ENCODE results near the gene OR6B1.
"Not testable (repeated sequence)": the region's sequence is repeated elsewhere in the genome, so short reads cannot be mapped to it uniquely, and the experiment has no call there.

Gene OR6B1

DNA sequence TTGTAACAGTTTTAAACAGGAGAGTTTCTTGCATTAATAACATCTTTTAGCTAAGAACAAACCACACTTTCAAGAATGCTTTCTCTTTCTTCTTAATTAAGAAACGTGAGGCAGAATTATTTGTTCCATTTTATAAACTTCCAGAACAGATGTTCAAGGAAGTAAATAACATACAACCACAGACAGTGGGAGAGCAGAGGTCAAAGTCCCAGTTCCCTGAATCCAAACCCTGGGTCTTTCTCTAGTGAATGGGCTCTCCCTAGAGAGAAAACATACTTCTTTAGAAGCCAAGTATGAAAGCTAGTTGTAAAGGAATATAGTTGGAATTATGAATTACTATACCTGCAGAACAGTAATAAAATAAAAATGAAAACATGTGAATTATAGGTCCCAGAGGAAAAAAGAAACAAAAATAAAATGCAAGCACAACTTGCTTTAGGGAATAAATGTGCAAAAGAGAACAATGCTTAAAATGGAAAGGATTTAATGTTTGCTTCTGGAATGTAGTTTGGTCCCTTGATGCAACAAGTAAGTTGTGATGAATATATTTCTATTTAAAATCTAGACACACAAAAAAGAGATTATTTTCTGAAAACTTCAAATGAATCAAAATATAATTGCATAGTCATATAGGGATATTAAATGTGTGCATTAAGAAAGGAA is 6.0 kb downstream of the OR6B1 start:
- no peak for DNase-seq (ENCODE audit: low read depth, low spot score)

DNA sequence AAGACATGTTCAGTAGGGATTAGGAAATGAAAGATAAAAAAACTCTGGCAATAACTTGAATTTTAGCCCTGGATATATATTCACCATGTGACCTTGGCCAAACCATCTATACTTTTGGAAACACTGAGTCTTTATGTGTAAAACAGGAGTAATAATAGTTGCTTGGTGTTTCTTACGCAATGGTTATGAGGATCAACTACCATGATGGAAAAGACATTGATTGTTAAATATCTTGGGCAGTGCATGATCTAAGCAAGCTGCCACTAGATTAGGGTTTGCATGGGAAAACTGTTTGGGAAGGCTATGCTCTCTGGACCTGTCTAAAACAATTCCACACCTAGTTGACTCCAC is 6.5 kb downstream of the OR6B1 start:
- no peak for DNase-seq (ENCODE audit: low read depth, low spot score)

DNA sequence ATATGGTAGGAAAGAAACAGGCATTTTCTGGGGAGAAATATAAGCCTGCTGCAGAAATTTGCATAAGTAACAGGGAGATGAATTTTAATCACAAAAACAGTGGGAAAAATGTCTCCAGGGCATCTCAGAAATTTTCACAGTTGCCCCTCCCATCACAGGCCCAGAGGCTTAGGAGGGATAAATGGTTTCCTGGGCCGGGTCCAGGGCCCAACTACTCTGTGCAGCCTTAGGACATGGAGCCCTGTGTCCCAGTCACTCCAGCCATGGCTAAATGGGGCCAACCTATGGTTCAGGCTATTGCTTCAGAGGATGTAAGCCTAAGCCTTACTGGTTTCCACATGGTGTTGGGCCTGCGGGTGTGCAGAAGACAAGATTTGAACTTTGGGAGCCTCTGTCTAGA is 9.2 kb downstream of the OR6B1 start:
- no peak for DNase-seq (ENCODE audit: low read depth, low spot score)

DNA sequence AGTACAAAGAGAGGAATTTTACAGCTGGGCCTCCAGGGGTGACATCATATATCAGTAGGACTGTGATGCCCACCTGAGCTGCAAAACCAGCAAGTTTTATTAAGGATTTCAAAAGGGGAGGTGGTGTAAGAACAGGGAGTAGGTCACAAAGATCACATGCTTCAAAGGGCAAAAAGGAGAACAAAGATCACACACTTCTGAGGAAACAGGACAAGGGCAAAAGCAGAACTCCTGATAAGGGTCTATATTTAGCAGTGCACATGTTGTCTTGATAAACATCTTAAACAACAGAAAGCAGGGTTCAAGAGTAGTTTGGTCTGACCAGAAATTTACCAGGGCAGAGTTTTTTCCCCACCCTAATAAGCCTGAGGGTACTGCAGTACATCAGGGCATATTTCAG is 9.9 kb downstream of the OR6B1 start:
- not testable (repeated sequence) for DNase-seq (ENCODE audit: low read depth, low spot score)

DNA sequence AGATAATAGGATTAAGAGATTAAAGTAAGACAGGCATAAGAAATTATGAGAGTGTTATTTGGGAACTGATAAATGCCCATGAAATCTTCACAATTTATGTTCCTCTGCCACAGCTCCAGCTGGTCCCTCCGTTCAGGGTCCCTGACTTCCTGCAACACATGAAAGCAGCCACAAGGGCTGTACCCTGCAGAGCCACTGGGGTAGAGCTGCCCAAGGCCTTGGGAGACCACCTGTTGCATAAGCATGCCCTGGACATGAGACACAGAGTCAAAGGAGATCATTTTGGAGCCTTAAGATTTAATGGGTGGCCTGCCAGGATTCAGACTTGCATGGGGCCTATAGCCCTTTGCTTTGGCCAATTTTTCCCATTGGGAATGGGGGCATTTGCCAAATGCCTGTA is 10.7 kb downstream of the OR6B1 start:
- DNase-seq (ENCODE audit: low read depth, low spot score): not testable (repeated sequence)

DNA sequence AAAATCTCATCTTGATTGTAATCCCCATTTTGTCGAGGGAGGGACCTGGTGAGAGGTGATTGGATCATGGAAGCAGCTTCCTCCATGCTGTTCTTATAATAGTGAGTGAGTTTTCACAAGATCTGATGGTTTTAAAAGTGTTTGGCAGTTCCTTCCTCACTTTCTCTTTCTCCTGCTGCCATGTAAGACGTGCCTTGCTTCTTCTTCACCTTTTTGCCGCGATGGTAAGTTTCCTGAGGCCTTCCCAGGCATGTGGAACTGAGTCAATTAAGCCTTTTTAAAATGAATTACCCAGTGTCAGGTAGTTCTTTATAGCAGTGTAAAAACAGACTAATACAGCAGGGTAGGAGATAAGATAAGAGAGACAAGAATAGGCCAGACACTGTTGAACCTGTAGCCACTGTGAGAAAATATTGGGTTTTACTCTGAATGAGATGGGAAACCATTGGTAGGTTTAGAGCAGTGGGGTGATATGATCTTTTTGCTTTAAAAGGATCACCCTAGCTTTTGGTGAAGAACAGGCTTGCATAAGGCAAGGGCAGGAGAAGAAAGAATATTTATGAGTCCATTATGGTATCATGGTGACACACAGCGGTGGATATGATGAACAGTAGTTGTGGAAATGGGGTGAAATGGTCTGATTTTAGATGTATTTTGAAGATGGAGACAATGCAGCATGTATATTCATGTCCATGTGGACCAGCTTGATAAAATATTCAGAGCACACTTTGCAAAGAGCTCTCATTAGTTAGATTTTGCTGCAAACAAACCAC is 11.5 kb downstream of the OR6B1 start:
- no peak for DNase-seq (ENCODE audit: low read depth, low spot score)

DNA sequence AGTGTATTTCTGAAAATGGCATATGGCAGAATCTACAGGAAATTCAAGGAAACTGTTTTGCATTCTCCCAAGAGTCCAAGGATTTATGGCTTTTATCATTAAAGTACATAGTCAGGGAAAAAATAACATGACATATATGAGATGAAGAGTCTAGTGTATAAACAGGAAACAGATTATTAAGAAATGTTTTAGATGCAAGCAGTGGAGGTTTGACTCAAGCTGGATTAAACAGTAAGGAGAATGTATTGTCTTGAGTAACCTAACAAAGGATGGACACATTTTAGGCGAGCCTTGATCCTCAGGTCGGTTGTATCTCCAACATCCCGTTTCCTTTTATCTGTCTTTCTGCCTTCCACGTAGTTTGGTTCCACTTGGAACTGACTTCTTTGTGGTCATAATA is 17.9 kb downstream of the OR6B1 start:
- no peak for DNase-seq (ENCODE audit: low read depth, low spot score)

DNA sequence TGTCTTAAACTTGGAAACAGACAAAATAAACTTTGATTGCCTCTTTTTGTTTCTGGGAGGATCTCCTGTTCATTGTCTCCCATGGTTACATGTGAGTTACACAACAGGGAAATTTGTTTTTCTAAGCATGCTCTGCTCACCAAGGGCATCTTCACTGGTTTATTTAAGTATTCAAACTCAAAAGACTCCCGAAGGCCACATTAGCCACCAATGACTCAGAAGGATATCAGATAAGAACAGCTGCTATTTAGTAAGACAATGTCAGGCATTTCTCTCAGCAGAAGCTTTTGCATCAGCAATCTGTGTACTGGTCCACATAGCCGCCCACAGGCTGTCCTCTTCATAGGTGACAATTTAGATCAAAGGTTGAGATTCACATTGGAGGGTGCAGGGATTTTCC is 19.3 kb downstream of the OR6B1 start:
- peak; percentile 58 for DNase-seq (ENCODE audit: low read depth, low spot score)

DNA sequence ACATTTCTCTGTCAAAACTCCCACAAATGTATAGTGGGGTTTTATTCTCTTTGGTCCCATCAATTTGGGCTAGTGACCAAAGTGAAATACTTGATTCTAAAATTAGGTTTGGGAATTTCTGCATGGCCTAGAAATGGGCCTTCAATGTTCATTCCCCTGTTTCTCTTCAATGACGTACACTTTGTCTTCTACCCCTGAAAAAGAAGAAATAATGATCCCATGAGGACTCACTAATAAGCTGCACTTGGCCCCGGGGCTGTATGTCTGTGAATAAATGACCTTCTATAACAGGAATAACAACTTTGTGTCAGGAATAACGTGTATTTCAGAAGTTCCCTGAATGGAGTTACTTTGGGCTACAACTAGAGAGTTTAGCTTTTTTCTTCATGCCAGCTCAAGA is 20.2 kb downstream of the OR6B1 start:
- no peak for DNase-seq (ENCODE audit: low read depth, low spot score)

DNA sequence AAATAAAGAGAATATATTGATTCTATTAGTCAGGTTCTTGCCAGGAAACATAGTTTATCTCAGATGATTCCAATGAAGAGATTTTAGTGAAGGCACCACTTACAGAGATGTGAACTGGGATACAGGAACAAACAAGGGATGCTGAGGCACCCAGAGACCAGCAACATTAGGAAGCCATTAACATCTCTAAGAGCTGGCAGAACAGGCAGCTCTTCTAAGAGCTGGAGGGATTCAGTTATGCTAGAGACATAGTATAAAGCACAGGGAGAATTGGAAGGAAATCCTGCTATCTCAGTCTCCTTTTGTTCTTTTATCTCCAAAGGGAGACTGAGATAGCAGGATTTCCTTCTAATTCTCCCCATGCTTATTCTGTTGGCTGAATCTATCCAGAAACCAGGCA is 22.0 kb downstream of the OR6B1 start:
- no peak for DNase-seq (ENCODE audit: low read depth, low spot score)

DNA sequence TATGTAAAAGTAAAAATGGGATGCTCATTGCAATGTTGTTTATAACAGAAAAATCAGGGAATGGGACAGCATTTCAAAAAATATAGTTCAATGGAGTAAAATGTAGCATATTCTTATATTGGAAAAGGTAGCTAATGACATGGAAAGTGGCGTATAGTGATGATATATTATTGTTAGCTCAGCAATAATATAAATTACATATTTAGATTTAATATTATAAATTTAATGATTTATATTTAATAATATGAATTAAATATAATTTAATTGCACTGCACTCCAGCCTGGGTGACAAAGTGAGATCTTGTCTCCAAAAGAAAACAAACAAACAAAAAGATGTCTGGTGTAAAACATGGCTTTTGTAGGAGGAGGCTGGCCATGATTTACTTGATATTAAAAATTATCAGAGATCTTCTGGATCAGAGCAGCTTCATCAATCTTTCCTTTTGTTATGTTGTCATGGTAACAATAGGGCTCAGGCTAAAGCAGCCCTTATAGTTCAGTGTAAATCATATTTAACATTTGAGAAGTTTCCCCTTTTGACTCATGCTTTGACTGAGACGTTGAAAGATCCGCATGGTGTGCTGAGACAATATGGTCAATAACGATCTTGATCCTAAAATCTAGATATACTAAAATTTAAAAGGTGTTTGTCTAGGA is 23.2 kb downstream of the OR6B1 start:
- DNase-seq (ENCODE audit: low read depth, low spot score): no peak

DNA sequence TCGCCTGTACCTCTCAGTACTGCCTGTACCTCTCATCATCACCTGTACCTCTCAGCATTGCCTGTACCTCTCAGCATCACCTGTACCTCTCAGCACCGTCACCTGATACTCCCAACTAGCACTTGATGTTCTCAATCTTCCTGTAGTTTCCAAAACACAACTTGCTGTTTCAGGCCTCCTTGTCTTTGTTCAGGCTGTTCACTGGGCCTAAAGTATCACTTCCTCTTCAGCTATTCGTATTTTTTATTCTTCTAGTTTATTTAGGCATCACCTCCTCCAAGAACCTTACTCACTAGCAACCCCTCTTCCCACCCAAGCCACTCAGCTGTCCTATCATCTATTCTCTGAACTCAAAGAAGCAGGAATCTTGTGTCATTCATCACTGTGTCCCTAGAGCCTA is 24.1 kb downstream of the OR6B1 start:
- no peak for DNase-seq (ENCODE audit: low read depth, low spot score)

DNA sequence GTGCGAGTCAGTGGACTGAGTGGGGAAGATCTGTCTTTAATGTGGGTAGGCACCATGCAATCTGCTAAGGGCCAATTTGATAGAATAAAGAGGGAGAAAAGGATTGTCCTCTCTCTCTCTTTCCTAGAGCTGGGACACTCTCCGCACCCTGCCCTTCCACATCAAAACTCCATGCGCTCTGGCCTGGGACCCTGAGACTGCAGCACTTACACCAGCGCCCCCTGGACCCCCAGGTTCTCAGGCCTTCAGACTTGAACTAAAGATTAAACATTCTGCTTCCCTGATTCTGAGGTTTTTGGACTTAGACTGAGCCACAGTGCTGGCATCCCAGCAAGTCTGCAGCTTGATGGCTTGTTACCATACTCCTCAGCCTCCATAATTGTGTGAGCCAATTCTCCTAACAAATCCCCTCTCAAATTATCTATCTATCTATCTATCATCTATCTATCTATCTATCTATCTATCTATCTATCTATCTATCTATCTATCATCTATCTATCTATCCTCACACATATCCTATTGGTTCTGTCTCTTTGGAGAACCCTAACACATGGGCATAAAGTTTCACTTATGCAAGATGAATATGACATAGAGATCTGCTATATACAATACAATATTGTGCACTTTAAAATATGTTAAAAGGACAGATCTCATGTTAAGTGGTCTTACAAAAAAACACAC is 26.2 kb downstream of the OR6B1 start:
- no peak for DNase-seq (ENCODE audit: low read depth, low spot score)

DNA sequence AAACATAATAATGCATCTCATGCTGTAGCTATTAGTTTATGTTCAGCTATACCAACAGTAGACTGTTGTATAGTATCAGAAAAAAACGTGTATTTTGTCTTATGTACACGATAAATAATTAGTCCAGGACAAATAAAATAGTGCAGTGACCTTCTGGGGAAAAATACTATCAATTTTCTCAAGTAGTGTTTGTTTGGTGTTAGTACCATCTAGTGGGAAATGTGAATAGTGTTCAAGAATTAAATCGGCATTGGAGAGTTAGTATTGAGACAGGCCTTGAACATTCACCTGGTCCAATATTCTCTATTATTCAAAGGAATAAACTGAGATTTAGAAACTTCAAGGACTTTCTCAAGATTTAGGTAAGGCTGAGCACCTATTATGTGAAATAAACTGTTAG is 26.9 kb downstream of the OR6B1 start:
- DNase-seq (ENCODE audit: low read depth, low spot score): peak; percentile 44

DNA sequence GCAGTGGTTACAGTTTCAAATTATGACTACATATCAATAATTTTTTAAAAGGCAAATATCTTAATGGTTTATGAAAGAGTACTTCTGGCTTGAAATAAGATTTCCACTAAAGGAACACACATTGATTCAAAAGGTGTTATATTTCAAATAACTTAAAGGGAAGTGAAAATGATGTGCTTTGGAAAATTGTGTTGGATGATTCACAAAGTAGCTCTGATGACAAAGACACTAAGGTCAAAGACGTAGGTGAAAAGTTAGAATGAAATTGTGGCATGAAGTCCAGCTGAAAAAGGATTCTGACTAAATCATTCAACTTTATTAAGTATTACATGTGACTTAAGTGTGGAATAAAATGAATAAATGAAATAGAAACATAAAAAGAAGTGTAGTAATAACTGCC is 27.9 kb downstream of the OR6B1 start:
- DNase-seq (ENCODE audit: low read depth, low spot score): no peak

DNA sequence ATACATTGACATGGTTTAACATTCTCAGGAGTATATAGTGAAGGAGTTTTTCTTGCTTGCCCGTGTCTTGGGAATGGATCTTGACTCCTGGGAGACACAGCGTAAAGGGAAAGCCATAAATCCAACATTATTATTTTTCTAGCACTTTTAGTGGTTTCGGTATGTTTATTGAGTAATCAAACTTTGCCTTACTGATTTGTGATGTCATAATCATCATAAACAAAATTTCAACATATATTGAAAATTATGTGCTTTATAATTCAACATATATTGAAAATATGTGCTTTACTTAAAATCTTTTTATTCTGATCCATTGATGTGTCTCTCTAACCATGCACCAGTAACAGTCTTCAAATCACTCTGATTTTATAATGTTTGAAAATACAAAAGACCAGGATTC is 28.4 kb downstream of the OR6B1 start:
- DNase-seq (ENCODE audit: low read depth, low spot score): no peak

DNA sequence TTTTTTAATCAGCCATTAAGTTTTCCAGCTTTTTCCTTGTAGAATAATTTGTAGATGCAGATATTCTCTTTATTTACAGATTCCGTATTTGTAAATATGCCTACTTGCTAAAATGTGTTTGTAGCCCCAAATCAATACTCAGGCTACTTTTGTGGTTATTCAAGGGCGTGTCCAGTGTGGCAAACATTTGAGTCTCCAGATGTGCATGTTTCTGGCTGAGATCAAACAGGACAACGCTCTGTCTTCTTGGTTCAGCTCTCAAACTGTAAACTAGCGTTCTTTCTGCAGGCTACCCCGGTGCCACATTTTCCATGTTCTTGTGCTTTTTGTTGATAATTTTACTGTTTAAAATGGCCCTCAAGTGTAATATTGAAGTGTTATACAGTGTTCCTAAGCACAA is 32.4 kb downstream of the OR6B1 start:
- DNase-seq (ENCODE audit: low read depth, low spot score): no peak

DNA sequence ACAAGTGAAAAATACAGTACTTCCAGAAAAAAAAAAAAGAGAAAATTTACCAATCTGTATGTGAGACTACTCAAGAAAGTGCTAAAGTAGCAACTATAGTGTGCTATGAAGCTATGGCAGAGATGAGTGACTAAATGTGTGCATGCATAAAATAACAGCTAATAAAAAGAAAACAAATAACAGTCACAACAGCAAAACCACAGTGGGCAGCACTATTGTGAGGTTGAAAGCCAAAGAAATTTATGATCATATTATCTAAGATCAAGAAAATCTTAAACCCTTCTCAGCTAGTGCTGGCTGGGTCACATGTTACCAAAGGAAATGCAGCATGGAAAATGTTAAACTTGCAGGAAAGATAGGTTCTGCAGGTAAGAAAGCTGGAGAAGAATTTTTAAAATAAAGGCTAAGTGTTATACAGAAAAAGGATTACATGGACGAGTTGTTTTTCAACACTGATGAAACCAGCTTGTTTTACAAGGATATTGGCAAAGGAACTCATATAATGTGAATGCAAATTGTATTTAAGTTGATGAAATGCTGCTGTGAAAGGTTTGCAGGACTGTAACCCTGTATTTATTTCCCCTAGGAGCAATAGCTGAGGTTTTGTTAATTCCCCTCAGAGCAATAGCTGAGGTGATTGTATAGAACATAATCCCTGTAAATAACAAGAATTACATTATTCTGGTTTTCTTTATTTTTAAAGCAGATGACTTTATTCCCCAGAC is 33.0 kb downstream of the OR6B1 start:
- DNase-seq (ENCODE audit: low read depth, low spot score): no peak

DNA sequence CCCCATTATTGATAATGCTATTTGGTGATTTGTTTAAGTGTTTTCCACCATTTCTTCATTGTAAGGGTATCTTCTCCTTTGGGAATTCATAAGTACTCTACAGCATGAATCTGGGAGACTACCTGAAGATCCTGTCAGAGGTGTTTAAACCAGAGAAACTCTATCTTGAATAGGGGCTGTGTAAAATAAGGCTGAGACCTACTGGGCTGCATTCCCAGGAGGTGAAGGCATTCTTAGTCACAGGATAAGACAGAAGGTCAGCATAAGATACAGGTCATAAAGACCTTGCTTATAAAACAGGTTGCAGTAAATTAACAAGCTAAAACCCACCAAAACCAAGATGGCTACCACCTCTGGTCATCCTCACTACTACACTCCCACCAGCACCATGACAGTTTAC is 35.3 kb downstream of the OR6B1 start:
- no peak for DNase-seq (ENCODE audit: low read depth, low spot score)

DNA sequence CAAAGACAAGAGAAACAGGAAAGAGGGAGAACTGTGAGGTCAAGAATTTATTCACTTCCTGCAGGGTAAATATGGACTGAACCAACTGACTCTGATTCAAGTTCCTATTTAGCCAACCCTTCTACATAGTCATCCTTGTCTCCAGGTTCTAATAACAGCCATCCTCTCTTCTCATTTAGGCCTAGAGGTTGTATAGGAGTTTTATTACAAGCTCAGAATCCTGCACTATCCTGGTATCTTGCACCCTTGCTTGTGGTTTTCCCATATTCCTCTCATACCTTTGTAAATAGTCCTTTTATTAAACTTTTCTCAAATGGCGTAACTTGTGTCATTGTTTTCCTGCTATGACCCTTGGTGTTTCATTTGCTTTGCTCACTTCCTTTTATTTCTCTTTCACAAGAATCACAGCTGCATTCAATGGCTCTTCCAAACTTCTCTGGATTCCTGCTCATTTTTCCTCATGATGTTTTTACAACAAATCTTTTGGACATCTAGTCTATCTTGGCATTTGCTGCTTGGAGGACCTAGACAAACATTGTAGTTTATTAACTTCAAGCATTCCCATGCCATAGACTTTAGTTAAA is 36.3 kb downstream of the OR6B1 start:
- DNase-seq (ENCODE audit: low read depth, low spot score): no peak

DNA sequence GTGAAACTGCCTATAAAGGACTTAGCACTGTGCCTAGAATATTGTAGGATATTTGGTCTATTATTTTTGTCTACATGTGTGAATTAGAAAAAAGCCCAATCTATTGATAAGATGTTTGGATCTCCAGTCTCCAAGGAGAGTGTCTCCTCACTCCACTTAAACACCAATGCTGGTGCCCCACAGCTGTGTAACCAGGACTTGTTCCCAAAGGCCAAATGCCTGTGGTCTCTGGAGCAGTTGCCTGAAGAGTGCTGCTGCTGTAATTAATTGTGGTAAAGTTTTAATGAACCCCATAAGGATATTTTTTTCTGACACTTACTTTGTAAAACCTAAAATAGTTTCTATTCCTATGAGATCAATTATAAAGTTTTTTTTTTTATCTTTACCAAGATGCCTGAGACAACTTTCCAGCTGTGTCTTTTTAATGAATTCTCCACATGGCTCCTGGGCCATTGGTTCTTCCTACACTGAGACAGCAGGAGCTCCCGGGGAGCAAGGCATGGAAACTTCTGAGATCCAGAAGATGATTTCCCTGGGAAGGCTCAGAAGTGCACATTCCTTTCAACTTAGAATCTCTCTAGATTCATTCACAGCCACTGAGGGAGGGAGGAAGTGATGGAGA is 37.4 kb downstream of the OR6B1 start:
- no peak for DNase-seq (ENCODE audit: low read depth, low spot score)
